GM13977 (cell line): ENCODE measurements around the gene PNLIPRP2.

ENCODE experiments used
- DNase-seq: peaks from one replicate; pipeline ENCODE4 v3.0.0; 2012; ENCODE audit warnings: low spot score
- in situ Hi-C: fragments of 300-500 bp; cut with MboI; formaldehyde crosslinking; loops from one replicate; pipeline ENCODE4 v1.12.0; 2022; ENCODE audit warnings: low sequenced_read_pairs, low pct_unique_long_range_greater_than_20kb, mixed read lengths, inconsistent platforms; ENCODE audit not compliant: unreplicated experiment
- TF ChIP-seq, protein P1 (sequence below): IDR thresholded peaks from 2 replicates; pipeline ENCODE4 v1.5.1; 2012; ENCODE audit warnings: mild to moderate bottlenecking, control low read depth; ENCODE audit not compliant: insufficient read depth; ENCODE audit errors: extremely low read depth, missing control alignments

The PNLIPRP2 gene

DNA sequence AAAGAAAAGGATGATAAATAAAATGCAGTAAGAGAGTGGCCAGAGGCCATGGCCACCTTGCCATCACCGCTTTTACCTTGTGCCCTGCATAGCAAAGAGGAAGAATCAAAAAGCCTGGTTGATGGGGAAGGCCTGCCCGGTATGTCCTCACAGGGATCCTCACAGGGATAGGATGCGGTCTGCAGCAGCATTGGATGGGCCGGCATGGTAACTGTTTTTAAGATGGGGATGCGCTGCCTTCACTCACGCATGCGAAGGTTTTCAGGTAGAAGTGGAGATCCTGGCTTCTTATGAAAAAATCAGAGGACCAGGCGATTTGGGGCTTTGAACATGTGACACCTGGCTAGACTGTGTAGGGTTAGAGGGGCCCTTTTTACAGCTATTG, 12.5 kb downstream of the PNLIPRP2 start:
- TF ChIP-seq, protein P1, sequence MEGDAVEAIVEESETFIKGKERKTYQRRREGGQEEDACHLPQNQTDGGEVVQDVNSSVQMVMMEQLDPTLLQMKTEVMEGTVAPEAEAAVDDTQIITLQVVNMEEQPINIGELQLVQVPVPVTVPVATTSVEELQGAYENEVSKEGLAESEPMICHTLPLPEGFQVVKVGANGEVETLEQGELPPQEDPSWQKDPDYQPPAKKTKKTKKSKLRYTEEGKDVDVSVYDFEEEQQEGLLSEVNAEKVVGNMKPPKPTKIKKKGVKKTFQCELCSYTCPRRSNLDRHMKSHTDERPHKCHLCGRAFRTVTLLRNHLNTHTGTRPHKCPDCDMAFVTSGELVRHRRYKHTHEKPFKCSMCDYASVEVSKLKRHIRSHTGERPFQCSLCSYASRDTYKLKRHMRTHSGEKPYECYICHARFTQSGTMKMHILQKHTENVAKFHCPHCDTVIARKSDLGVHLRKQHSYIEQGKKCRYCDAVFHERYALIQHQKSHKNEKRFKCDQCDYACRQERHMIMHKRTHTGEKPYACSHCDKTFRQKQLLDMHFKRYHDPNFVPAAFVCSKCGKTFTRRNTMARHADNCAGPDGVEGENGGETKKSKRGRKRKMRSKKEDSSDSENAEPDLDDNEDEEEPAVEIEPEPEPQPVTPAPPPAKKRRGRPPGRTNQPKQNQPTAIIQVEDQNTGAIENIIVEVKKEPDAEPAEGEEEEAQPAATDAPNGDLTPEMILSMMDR, result no peak
- in situ Hi-C loops, result no loop called here
- DNase-seq, result no peak

DNA sequence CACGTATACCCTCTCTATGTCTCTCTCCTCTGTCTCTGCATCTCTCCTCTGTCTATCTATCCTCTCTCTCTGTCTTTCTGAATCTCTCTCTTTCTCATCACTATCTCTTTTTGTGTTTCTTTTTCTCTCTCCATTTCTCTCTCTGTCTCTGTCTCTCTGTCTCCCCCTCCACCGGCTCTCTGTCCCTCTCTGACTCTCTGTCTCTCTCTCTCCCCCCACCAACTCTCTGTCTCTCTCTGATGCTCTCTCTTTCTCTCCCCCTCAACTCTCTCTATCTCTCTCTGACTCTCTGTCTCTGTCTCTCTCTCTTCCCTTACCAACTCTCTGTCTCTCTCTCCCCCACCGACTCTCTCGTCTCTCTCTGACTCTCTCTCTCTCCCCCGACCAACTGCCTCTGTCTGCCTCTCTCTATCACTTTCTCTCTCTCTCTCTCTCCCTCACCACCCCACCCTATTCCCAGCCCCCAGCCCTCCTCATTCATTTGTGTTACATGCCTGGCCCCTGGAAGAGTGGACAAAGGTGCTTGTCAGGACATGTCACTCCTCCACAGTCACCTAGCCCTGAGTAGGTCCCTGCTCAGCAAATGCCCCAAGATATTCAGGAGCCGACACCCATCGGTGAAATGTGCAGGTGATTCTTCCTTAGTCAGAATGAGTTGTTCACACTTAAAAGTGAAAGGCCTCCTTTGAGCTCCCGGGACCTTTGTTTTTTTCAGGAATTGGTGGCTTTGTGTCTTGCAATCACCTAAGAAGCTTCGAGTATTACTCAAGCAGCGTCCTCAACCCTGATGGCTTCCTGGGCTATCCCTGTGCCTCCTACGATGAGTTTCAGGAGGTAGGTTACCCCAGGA, 13.6 kb downstream of the PNLIPRP2 start:
- TF ChIP-seq, protein P1, result no peak
- in situ Hi-C loops, result no loop called here
- no peak for DNase-seq

DNA sequence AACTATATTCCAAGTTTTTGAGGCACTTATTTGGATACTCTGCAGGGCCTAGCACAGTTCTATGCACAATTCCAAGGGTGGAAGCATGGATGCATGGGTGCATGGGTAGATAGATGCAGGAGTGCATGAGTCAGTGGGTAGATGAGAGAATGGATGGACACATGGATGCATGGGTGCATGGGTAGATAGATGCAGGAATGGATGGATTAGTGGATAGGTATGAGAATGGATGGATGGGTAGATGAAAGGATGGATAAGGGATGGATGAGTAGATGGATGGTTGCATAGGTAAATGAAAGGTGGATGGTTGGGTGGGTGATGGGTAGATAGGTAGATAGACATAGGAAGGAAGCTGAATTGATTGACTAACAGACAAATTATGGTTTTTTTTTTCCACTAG, 15.6 kb downstream of the PNLIPRP2 start:
- in situ Hi-C loops, result no loop called here
- TF ChIP-seq, protein P1, result no peak
- DNase-seq, result no peak

DNA sequence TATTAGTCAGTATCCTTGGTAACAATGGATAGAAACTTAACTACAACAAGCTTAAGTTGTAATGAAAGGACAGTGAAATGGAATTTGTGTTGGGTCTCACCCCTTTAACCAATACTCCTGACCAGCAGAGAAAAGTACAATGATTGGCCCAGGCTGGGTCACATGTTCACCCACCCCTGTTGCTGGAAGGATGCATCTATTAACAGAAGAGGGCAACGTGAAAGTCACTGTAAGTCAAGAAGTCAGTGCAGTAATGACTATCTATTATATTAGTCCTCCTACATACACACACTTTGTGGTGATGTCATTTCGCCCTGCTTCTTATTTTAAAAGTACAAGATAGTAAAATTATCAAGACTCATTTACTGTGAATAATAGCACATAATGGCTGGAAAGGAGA, 16.2 kb downstream of the PNLIPRP2 start:
- in situ Hi-C loops, result no loop called here
- DNase-seq, result no peak

DNA sequence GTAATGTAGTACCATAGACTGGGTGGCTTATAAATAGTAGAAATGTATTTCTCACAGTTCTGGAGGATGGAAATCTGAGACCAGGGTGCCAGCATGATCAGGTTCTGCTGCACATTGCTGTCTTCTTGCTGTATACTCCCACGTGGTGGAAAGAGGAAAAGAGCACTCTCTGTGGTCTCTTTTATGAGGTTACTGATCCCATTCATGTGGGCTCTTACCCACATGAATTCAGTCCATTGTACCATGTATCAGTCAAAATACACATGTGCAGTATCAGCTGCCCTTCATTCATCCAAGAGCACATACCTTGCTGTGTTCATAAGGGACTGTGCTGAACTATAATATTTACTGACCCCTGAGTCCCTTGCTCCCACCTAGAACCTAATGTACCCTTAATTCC, 17.1 kb downstream of the PNLIPRP2 start:
- DNase-seq, result no peak
- in situ Hi-C loops, result no loop called here
- TF ChIP-seq, protein P1, result no peak

More for the DNA sequence above, 16.2 kb downstream of the PNLIPRP2 start:
- TF ChIP-seq, protein P1, result no peak

DNA sequence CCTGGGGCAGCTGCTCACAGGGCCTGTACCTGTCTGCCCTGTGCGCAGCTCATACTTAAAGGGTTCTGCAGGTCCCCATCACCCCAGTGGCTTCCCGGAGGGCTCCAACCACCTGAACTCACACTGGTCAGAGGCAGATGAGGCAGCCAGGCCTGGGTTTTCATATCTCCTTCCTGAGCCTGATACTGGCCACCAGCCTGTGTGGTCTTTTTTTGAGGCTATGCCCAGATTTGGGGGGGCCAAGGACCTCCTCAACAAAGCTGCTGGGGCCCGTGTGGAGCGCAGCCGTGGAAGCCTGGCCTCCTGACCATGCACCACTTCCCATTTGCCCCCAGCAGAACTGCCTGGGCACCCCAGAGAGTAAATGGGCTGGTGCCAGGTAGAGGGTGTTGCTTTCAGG, 25.7 kb downstream of the PNLIPRP2 start:
- no peak for DNase-seq
- TF ChIP-seq, protein P1, result no peak
- in situ Hi-C loops, result no loop called here
